Liver (tissue), 9 donors: Measurements from ENCODE around the gene C14orf132. TPM values are rescaled to one million over a fixed set of nuclear protein-coding genes. Genes with fewer than 3 reads are reported as not detected.

Experiments
- DNase-seq: peaks from one replicate; pipeline ENCODE4 v3.0.0-alpha.2; 2017; ENCODE audit warnings: low spot score
- H3K27ac ChIP-seq, 2 donors: one replicate each; pipeline ENCODE4 v1.7.0; 2013; ENCODE audit warnings: inconsistent platforms in 2 of 2, low read length in 2 of 2, control low read depth in 1 of 2, low read depth in 1 of 2, mild to moderate bottlenecking in 1 of 2
- H3K27me3 ChIP-seq, 4 donors: one replicate each; pipeline versions ENCODE4 v1.6.1 to v1.7.0; 2013; ENCODE audit warnings: low read length in 3 of 4, inconsistent platforms in 1 of 4, mild to moderate bottlenecking in 1 of 4, moderate library complexity in 1 of 4; ENCODE audit not compliant: control insufficient read depth in 4 of 4, insufficient read depth in 4 of 4
- H3K36me3 ChIP-seq, 4 donors: one replicate each; pipeline versions ENCODE4 v1.6.1 to v1.7.0; 2013; ENCODE audit warnings: low read length in 3 of 4, mild to moderate bottlenecking in 3 of 4, low read depth in 1 of 4, moderate library complexity in 1 of 4; ENCODE audit not compliant: control insufficient read depth in 4 of 4, insufficient read depth in 3 of 4
- H3K4me1 ChIP-seq, 4 donors: one replicate each; pipeline versions ENCODE4 v1.6.1 to v1.7.0; 2013; ENCODE audit warnings: low read length in 3 of 4, mild to moderate bottlenecking in 3 of 4, moderate library complexity in 1 of 4; ENCODE audit not compliant: control insufficient read depth in 4 of 4, insufficient read depth in 4 of 4
- H3K4me3 ChIP-seq, 3 donors: one replicate each; pipeline versions ENCODE4 v1.6.1 to v1.7.0; 2013; ENCODE audit warnings: low read length in 3 of 3, control low read depth in 1 of 3, low read depth in 1 of 3, mild to moderate bottlenecking in 1 of 3
- H3K9ac ChIP-seq, 2 donors: one replicate each; pipeline ENCODE4 v1.7.0; 2013; ENCODE audit warnings: low read length in 2 of 2, mild to moderate bottlenecking in 2 of 2, moderate library complexity in 2 of 2, control low read depth in 1 of 2, low read depth in 1 of 2
- H3K9me3 ChIP-seq, 4 donors: one replicate each; pipeline versions ENCODE4 v1.6.1 to v1.7.0; 2013; ENCODE audit warnings: low read length in 3 of 4; ENCODE audit not compliant: control insufficient read depth in 4 of 4
- ATF3 ChIP-seq: IDR thresholded peaks from 2 replicates; pipeline ENCODE4 v1.6.1; 2016; ENCODE audit warnings: antibody characterized with exemption
- CTCF ChIP-seq: fragments of 150-350 bp; IDR thresholded peaks from 2 replicates; pipeline ENCODE4 v1.5.1; 2017; ENCODE audit warnings: improper control_type of control experiment, low read depth, low read length; ENCODE audit not compliant: missing input control
- EGR1 ChIP-seq, 2 donors: IDR thresholded peaks; 2 replicates each; pipeline ENCODE4 v1.6.1; 2016 to 2018; ENCODE audit warnings: antibody characterized with exemption in 2 of 2, low read depth in 2 of 2
- FOXA1 ChIP-seq: IDR thresholded peaks from 2 replicates; pipeline ENCODE4 v1.6.1; 2016; ENCODE audit warnings: antibody characterized with exemption
- FOXA2 ChIP-seq: IDR thresholded peaks from 2 replicates; pipeline ENCODE4 v1.6.1; 2016; ENCODE audit warnings: antibody characterized with exemption
- GABPA ChIP-seq, 2 donors: IDR thresholded peaks in 1 of 2; conservative IDR thresholded peaks in 1 of 2; 2 replicates each; pipeline ENCODE4 v1.6.1; 2016; ENCODE audit warnings: antibody characterized with exemption in 2 of 2, mild to moderate bottlenecking in 1 of 2, moderate library complexity in 1 of 2
- HNF4A ChIP-seq, 2 donors: conservative IDR thresholded peaks; 2 replicates each; pipeline ENCODE4 v1.6.1; 2016; ENCODE audit warnings: antibody characterized with exemption in 2 of 2, mild to moderate bottlenecking in 2 of 2
- HNF4G ChIP-seq: IDR thresholded peaks from 2 replicates; pipeline ENCODE4 v1.6.1; 2016; ENCODE audit warnings: antibody characterized with exemption
- JUND ChIP-seq, 2 donors: IDR thresholded peaks; 2 replicates each; pipeline ENCODE4 v1.6.1; 2016; ENCODE audit warnings: antibody characterized with exemption in 2 of 2
- MAX ChIP-seq: IDR thresholded peaks from 2 replicates; pipeline ENCODE4 v1.6.1; 2016; ENCODE audit warnings: antibody characterized with exemption
- NR2F2 ChIP-seq: IDR thresholded peaks from 2 replicates; pipeline ENCODE4 v1.6.1; 2016; ENCODE audit warnings: antibody characterized with exemption
- RAD21 ChIP-seq, 2 donors: IDR thresholded peaks; 2 replicates each; pipeline ENCODE4 v1.6.1; 2016; ENCODE audit warnings: antibody characterized with exemption in 2 of 2, mild to moderate bottlenecking in 2 of 2
- REST ChIP-seq: IDR thresholded peaks from 2 replicates; pipeline ENCODE4 v1.6.1; 2016; ENCODE audit warnings: antibody characterized with exemption, mild to moderate bottlenecking
- RXRA ChIP-seq, 2 donors: IDR thresholded peaks; 2 replicates each; pipeline ENCODE4 v1.6.1; 2017 to 2018; ENCODE audit warnings: antibody characterized with exemption in 2 of 2, mild to moderate bottlenecking in 1 of 2
- SP1 ChIP-seq: IDR thresholded peaks from 2 replicates; pipeline ENCODE4 v1.6.1; 2018; ENCODE audit warnings: antibody characterized with exemption, mild to moderate bottlenecking
- TAF1 ChIP-seq: conservative IDR thresholded peaks from 2 replicates; pipeline ENCODE4 v1.6.1; 2016; ENCODE audit warnings: antibody characterized with exemption, mild to moderate bottlenecking
- YY1 ChIP-seq: IDR thresholded peaks from 2 replicates; pipeline ENCODE4 v1.6.1; 2016; ENCODE audit warnings: antibody characterized with exemption, mild to moderate bottlenecking
- ZBTB33 ChIP-seq: IDR thresholded peaks from 2 replicates; pipeline ENCODE4 v1.6.1; 2016; ENCODE audit warnings: antibody characterized with exemption
- WGBS: extraction: QIAGEN DNeasy Blood & Tissue Kit; methylation state at CpG from one replicate; pipeline ENCODE4 v1.1.7; 2013; 5-methylcytosine and 5-hydroxymethylcytosine counted together
- polyA plus RNA-seq, 2 donors: library from polyadenylated mRNA; stranded (reverse) in 1 of 2; unstranded in 1 of 2; fragments of 200-250 nt in 1 of 2; fragments of >200 nt in 1 of 2; fragmentation: Nextera tagmentation in 1 of 2; extraction: Ambion mirVana in 1 of 2; gene quantifications; one replicate each; pipeline versions ENCODE4 v1.2.1 to v1.2.3, GENCODE V29; 2013 to 2015
- total RNA-seq, 2 donors: library from RNA; depleted of rRNA; stranded (reverse); fragments of >200 nt; gene quantifications; one replicate each; pipeline ENCODE4 v1.2.3, GENCODE V29; 2014
- donor health status: healthy.
- donor health status: healthy.
- donor health status: healthy.
- donor health status: healthy.
- donor health status: healthy.

The C14orf132 gene
- total and polyA plus RNA-seq, 4 donors = 1.8 to 3.0 (median 2.1) TPM

GRCh38 chr14:96097752-96098151 is 58.6 kb downstream of the C14orf132 start:
- WGBS = 28% methylated on average over 7 of the region's 7 CpGs
- H3K27me3 ChIP-seq = no peaks in the 10 kb centered on the region
- no peak overlapping the region for H3K9ac ChIP-seq
- TF ChIP-seq FOXA1 (no peak), RAD21 (IDR thresholded peaks at IDR 0.05) (peak in 1 of 2 donors; percentile 45), JUND (IDR thresholded peaks at IDR 0.05) (peak in 1 of 2 donors; percentile 12), HNF4A (conservative IDR thresholded peaks at IDR 0.05) (peak; percentile 93 to 94), FOXA2 (no peak), HNF4G (peak; percentile 88), ZBTB33 (peak; percentile 40), SP1 (peak; percentile 91), YY1 (peak; percentile 24), MAX (no peak), RXRA (IDR thresholded peaks at IDR 0.05) (peak; percentile 84 to 87)
- H3K27ac ChIP-seq = peak overlapping the region; percentile 85 to 86
- H3K4me3 ChIP-seq = peak overlapping the region in 1 of 3 donors; percentile 13
- no peak for DNase-seq
- H3K4me1 ChIP-seq = peaks cover 17 to 60% (median 52%) of the 10 kb centered on the region in 4 donors
- no peaks in the 10 kb centered on the region for H3K9me3 ChIP-seq
- H3K36me3 ChIP-seq = no peaks in the 10 kb centered on the region

- H3K36me3 ChIP-seq = no peaks in the 10 kb centered on the region
- no peak for DNase-seq
- WGBS = 24% methylated on average over 6 of the region's 6 CpGs
- no peak overlapping the region for H3K4me3 ChIP-seq
- no peaks in the 10 kb centered on the region for H3K27me3 ChIP-seq
- TF ChIP-seq JUND (IDR thresholded peaks at IDR 0.05) = no peak
- no peak for TF ChIP-seq TAF1
- TF ChIP-seq ZBTB33 = no peak
- TF ChIP-seq RAD21 (IDR thresholded peaks at IDR 0.05) = peak; percentile 97 to 98
- TF ChIP-seq FOXA1 = no peak
- no peak for TF ChIP-seq MAX
- TF ChIP-seq FOXA2 = no peak
- TF ChIP-seq ATF3 = no peak
- TF ChIP-seq HNF4G = no peak
- peak; percentile 7 for TF ChIP-seq SP1
- TF ChIP-seq GABPA (IDR thresholded peaks at IDR 0.05 in 1 of 2, conservative IDR thresholded peaks at IDR 0.05 in 1 of 2) = no peak
- no peak for TF ChIP-seq EGR1 (IDR thresholded peaks at IDR 0.05; ENCODE audit: low read depth in 2 of 2)
- TF ChIP-seq HNF4A (conservative IDR thresholded peaks at IDR 0.05) = peak; percentile 5 to 39
- TF ChIP-seq YY1 = no peak
- TF ChIP-seq RXRA (IDR thresholded peaks at IDR 0.05) = peak; percentile 26 to 27
- peak; percentile 85 for TF ChIP-seq CTCF
- TF ChIP-seq REST = no peak
- no peak for TF ChIP-seq NR2F2
- H3K9ac ChIP-seq = no peak overlapping the region
- peaks cover 17 to 60% (median 52%) of the 10 kb centered on the region in 4 donors for H3K4me1 ChIP-seq
- no peaks in the 10 kb centered on the region for H3K9me3 ChIP-seq
- H3K27ac ChIP-seq = peak overlapping the region; percentile 85 to 86
Observed at GRCh38 chr14:96098309-96098998, 59.3 kb downstream of the C14orf132 start.
